IPS-18a (cell line): ENCODE measurements around the gene CATSPERE.
"Not testable (repeated sequence)": the region's sequence is repeated elsewhere in the genome, so short reads cannot be mapped to it uniquely, and the experiment has no call there.

ENCODE experiments used
- H3K27ac ChIP-seq: one replicate; pipeline ENCODE4 v1.5.1; 2013; ENCODE audit warnings: low read length
- H3K27me3 ChIP-seq: one replicate; pipeline ENCODE4 v1.6.1; 2013; ENCODE audit warnings: mild to moderate bottlenecking, low read length; ENCODE audit not compliant: control insufficient read depth, insufficient read depth
- H3K36me3 ChIP-seq: one replicate; pipeline ENCODE4 v1.6.1; 2013; ENCODE audit warnings: low read depth, low read length; ENCODE audit not compliant: control insufficient read depth
- H3K4me1 ChIP-seq: one replicate; pipeline ENCODE4 v1.6.1; 2013; ENCODE audit warnings: low read depth, low read length; ENCODE audit not compliant: control insufficient read depth
- H3K4me3 ChIP-seq: one replicate; pipeline ENCODE4 v1.5.1; 2013; ENCODE audit warnings: low read length
- H3K9ac ChIP-seq: one replicate; pipeline ENCODE4 v1.6.1; 2013; ENCODE audit warnings: mild to moderate bottlenecking, low read length, moderate library complexity
- H3K9me3 ChIP-seq: one replicate; pipeline ENCODE4 v1.6.1; 2013; ENCODE audit warnings: low read depth, low read length; ENCODE audit not compliant: control insufficient read depth

Gene CATSPERE

DNA sequence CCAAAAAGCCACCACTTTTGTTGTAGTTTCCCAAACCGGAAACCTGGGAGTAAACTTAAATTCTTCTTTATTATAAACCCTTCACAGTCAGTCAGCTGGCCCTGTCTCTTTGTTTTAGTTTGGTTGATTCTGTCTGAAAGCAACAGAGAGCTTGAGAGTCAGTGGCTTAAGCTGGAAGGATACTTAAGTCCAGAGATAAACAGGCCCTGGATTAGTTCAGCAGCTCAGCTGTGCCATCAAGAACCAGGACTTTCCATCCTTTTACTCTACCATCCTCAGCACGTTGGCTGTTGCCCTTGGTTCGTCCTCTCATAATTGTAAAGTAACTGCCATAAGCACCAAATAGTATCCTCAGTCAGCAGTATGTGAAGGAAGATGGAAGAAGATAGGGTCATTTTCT lies 196.3 kb downstream of the CATSPERE start:
- H3K9me3 ChIP-seq = no peaks in the 10 kb centered on the region
- H3K36me3 ChIP-seq = peaks cover 16% of the 10 kb centered on the region
- H3K4me1 ChIP-seq = peaks cover 26% of the 10 kb centered on the region
- H3K27ac ChIP-seq = no peak overlapping the region
- no peak overlapping the region for H3K4me3 ChIP-seq
- H3K9ac ChIP-seq = no peak overlapping the region
- H3K27me3 ChIP-seq = no peaks in the 10 kb centered on the region

DNA sequence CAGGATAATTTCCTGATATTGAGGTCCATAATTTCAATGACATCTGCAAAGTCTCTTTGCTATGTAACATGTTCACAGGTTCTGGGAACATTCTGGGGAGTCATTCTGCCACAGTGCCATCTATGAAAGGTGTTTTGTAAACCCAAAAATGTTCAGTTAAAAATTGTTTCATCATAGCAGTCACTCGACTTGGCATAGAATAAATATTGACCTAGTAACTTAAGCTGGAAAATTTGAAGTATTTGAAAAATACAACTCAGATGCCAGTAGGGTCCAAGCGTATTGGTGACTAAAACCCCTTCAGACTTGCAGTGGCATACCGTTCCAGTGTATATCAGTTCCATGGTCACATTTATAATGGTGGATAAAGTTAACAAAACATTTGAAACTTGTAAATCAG lies 198.6 kb downstream of the CATSPERE start:
- no peak overlapping the region for H3K4me3 ChIP-seq
- peaks cover 21% of the 10 kb centered on the region for H3K4me1 ChIP-seq
- H3K36me3 ChIP-seq = peaks cover 16% of the 10 kb centered on the region
- no peak overlapping the region for H3K27ac ChIP-seq
- no peaks in the 10 kb centered on the region for H3K27me3 ChIP-seq
- no peak overlapping the region for H3K9ac ChIP-seq
- no peaks in the 10 kb centered on the region for H3K9me3 ChIP-seq

- H3K4me3 ChIP-seq = no peak overlapping the region
- H3K9me3 ChIP-seq = no peaks in the 10 kb centered on the region
- H3K27me3 ChIP-seq = no peaks in the 10 kb centered on the region
- H3K36me3 ChIP-seq = peaks cover 16% of the 10 kb centered on the region
- H3K4me1 ChIP-seq = peaks cover 12% of the 10 kb centered on the region
- H3K9ac ChIP-seq = no peak overlapping the region
- no peak overlapping the region for H3K27ac ChIP-seq
Observed at GRCh38 chr1:244660595-244660994, 199.5 kb downstream of the CATSPERE start.

- not testable (repeated sequence) for H3K4me1 ChIP-seq, H3K27me3 ChIP-seq, H3K9ac ChIP-seq, H3K9me3 ChIP-seq, H3K27ac ChIP-seq, H3K4me3 ChIP-seq
- peaks cover 16% of the 10 kb centered on the region for H3K36me3 ChIP-seq
Observed at GRCh38 chr1:244661569-244662312, 200.7 kb downstream of the CATSPERE start.

GRCh38 chr1:244662599-244662998 lies 201.5 kb downstream of the CATSPERE start:
- H3K4me3 ChIP-seq = no peak overlapping the region
- H3K36me3 ChIP-seq = peaks cover 8% of the 10 kb centered on the region
- no peaks in the 10 kb centered on the region for H3K27me3 ChIP-seq
- no peak overlapping the region for H3K9ac ChIP-seq
- no peak overlapping the region for H3K27ac ChIP-seq
- H3K4me1 ChIP-seq = peaks cover 9% of the 10 kb centered on the region
- H3K9me3 ChIP-seq = no peaks in the 10 kb centered on the region

- Histone ChIP-seq H3K9ac (no peak overlapping the region), H3K27ac (no peak overlapping the region), H3K27me3 (no peaks in the 10 kb centered on the region), H3K36me3 (peaks cover 3% of the 10 kb centered on the region), H3K9me3 (no peaks in the 10 kb centered on the region), H3K4me1 (peaks cover 2% of the 10 kb centered on the region), H3K4me3 (no peak overlapping the region)
Observed at GRCh38 chr1:244664353-244664752, 203.3 kb downstream of the CATSPERE start.

GRCh38 chr1:244665771-244666217 lies 204.7 kb downstream of the CATSPERE start:
- no peak overlapping the region for H3K9ac ChIP-seq
- H3K27me3 ChIP-seq = no peaks in the 10 kb centered on the region
- H3K9me3 ChIP-seq = no peaks in the 10 kb centered on the region
- H3K4me1 ChIP-seq = no peaks in the 10 kb centered on the region
- peaks cover 3% of the 10 kb centered on the region for H3K36me3 ChIP-seq
- H3K4me3 ChIP-seq = no peak overlapping the region
- no peak overlapping the region for H3K27ac ChIP-seq

- H3K27me3 ChIP-seq, H3K9me3 ChIP-seq, H3K27ac ChIP-seq, H3K4me3 ChIP-seq, H3K9ac ChIP-seq, H3K4me1 ChIP-seq, H3K36me3 ChIP-seq: not testable (repeated sequence)
Observed at GRCh38 chr1:244666672-244667418, 205.8 kb downstream of the CATSPERE start.

DNA sequence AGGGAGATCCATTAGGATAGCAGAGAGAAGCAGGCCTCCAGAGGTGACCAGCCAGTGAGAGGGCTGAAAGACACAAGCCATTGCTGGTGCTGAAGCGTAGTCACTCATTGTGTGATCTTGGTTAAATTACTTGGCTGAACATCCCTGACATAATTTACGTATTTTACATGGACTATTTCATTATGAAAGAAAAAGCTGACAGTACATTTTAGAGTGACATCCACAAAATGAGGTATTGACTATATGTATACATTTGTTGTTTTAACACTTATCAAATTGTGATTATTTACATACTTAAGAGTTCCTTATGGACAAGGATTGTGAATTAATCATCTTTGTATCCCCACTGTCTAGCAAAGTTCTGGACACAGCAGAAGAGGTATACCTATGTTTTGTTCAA lies 206.7 kb downstream of the CATSPERE start:
- Histone ChIP-seq H3K4me1 (no peaks in the 10 kb centered on the region), H3K27ac (no peak overlapping the region), H3K4me3 (no peak overlapping the region), H3K27me3 (no peaks in the 10 kb centered on the region), H3K36me3 (no peaks in the 10 kb centered on the region), H3K9me3 (no peaks in the 10 kb centered on the region), H3K9ac (no peak overlapping the region)

DNA sequence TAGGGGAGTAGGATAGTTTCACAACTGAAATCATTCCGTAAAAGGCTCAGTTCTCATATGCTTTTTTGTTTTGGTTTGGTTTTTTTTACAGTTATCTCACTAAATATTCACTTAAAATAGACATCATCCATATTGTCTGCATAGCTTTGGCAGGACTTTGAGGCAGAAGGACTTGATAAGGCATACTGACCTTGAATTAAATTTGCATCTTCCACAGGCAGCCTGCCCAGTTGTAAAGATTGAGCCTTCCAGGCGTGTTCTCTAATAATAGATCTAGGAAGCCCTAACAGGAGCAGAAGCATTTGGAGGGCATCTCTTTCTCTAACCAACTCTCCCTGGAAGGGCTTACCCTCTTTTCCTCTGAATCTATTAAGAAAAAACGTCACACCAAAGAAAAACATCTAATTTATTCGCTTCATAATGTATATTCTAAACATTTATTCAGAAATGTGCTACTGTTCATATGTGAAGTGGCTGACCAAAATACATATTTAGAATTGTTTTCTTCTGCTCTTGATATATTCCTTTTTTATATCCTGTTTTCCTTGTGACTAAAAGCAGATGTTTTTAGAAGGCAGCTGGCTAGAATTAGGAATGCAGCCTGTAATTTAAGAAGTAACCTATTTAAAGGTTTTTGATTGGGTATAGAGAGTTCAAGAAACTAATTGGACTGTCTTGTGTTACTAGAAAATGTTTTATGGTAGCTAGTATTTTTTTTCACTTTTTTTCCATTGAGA lies 212.0 kb downstream of the CATSPERE start:
- no peak overlapping the region for H3K9ac ChIP-seq
- peaks cover 3% of the 10 kb centered on the region for H3K36me3 ChIP-seq
- no peaks in the 10 kb centered on the region for H3K9me3 ChIP-seq
- no peak overlapping the region for H3K4me3 ChIP-seq
- peaks cover 5% of the 10 kb centered on the region for H3K4me1 ChIP-seq
- H3K27me3 ChIP-seq = no peaks in the 10 kb centered on the region
- H3K27ac ChIP-seq = no peak overlapping the region

- Histone ChIP-seq H3K9ac (no peak overlapping the region), H3K36me3 (peaks cover 3% of the 10 kb centered on the region), H3K27ac (no peak overlapping the region), H3K4me3 (no peak overlapping the region), H3K9me3 (no peaks in the 10 kb centered on the region), H3K27me3 (no peaks in the 10 kb centered on the region), H3K4me1 (peaks cover 5% of the 10 kb centered on the region)
Observed at GRCh38 chr1:244674446-244674845, 213.4 kb downstream of the CATSPERE start.
